ENCODE data around the gene SLCO3A1. TPM values are rescaled to one million over a fixed set of nuclear protein-coding genes. Genes with fewer than 3 reads are reported as not detected.

The SLCO3A1 gene
- total RNA-seq, 1 experiment from 2014 or later, result not detected

DNA sequence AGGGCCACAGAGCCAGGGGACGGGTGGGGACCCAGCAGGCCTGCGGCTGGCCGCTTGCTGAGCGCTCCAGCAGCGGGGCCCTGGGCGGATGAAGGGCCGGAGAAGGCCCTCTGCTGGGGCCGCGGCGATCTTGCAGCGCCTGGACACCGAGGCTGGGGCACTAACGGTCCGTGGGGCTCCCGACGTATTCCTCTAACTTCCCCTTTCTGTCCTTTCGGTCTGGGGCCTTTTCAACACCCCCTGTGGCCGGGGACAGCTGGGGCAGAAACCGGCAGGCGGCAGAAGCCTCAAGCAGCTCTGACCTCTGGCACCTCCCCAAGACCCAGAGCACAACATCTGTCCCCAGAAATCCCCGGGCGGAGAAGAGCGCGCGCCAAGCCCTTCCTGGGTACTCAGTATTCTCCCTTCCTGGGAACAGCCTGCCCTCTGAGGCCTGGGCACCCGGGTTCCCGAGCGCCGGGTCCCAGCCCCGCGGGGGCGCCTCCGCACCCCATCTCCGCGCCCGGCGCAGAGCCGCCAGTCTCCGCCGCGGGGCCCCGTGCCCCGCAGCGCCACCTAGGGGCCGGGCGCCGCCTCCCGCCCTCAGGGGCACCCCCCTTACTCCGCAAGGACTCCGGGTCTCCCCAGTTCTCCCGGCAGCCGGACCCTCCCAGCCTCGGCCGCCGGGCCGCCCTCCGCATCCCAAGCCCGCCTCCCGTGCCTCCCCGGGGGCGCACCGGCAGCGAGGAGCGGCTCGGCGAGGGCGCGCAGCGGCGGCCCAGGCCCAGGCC, 582 bp upstream of the SLCO3A1 start:
- H3K27me3 ChIP-seq (replicated peaks), result peaks cover 20% of the 10 kb centered on the region
- H3K4me3 ChIP-seq, result peak overlapping the region; percentile 48
- H3K36me3 ChIP-seq, result no peaks in the 10 kb centered on the region
- H3K27ac ChIP-seq, result no peak overlapping the region
- H3K4me1 ChIP-seq (replicated peaks), result peaks cover 18% of the 10 kb centered on the region
- H3K9me3 ChIP-seq (replicated peaks), result no peaks in the 10 kb centered on the region; the same call in 1 of the 2 replicates
- DNase-seq (ENCODE audit: low read depth in 1 of 2, low spot score in 2 of 2), result peak; percentile 55 to 61

DNA sequence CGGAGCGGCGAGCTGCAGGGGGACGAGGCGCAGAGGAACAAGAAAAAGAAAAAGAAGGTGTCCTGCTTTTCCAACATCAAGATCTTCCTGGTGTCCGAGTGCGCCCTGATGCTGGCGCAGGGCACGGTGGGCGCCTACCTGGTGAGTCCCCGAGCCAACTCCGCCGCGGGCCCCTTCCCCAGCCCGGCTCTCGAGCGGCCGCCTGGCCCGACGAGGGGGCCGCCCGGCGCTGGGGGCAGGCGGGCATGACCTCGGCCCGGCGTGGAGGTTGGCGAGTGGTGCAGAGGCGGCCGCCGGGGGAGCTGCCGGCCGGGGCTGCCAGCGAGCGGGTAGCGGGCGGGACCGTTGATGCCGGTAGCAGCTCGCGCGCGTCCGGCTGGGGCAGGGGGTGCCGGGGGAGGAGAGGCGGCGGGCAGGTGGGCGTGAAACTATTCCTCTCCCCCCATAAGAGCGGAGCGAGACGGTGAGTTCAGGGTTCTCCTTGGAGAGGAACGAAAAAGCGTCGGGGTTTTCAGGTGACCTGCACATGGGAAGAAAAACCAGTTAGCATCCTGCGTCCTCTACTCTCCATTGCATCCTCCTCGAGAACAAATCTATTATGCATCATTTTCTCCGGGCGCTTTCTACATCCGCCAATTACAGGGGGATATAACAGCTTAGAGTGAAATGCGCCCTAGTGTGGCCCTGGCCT, 585 bp downstream of the SLCO3A1 start:
- Histone ChIP-seq H3K27me3 (replicated peaks) (peaks cover 20% of the 10 kb centered on the region), H3K4me3 (peak overlapping the region; percentile 48), H3K36me3 (no peaks in the 10 kb centered on the region), H3K27ac (no peak overlapping the region), H3K4me1 (replicated peaks) (peaks cover 18% of the 10 kb centered on the region), H3K9me3 (replicated peaks) (no peaks in the 10 kb centered on the region; the same call in 1 of the 2 replicates)
- peak in 1 of 2 experiments; percentile 24 for DNase-seq (ENCODE audit: low read depth in 1 of 2, low spot score in 2 of 2)

DNA sequence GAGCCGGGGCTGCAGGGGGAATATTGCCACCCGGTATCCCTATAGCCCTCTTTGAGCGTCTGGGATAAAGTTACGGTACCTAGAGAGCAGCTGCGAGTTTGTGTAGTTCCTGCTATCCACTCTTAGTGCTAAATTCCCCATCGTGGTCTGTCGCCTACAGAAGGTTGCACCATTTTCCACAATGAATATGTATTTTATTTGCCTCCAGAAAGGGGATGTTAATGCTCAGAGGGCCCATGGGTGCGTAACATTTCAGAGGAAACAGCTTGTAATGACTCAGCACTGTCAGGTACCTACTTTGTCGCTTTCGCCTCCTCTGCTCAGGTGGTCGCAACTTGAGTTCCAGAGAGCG, 1.1 kb downstream of the SLCO3A1 start:
- peaks cover 18% of the 10 kb centered on the region for H3K4me1 ChIP-seq (replicated peaks)
- no peaks in the 10 kb centered on the region; the same call in 1 of the 2 replicates for H3K9me3 ChIP-seq (replicated peaks)
- no peak overlapping the region for H3K4me3 ChIP-seq
- peaks cover 20% of the 10 kb centered on the region for H3K27me3 ChIP-seq (replicated peaks)
- H3K36me3 ChIP-seq, result no peaks in the 10 kb centered on the region
- no peak for DNase-seq (ENCODE audit: low read depth in 1 of 2, low spot score in 2 of 2)
- H3K27ac ChIP-seq, result no peak overlapping the region

GRCh38 chr15:91855241-91855640, 1.7 kb downstream of the SLCO3A1 start:
- peaks cover 18% of the 10 kb centered on the region for H3K4me1 ChIP-seq (replicated peaks)
- no peaks in the 10 kb centered on the region; the same call in 1 of the 2 replicates for H3K9me3 ChIP-seq (replicated peaks)
- H3K36me3 ChIP-seq, result no peaks in the 10 kb centered on the region
- H3K27ac ChIP-seq, result no peak overlapping the region
- DNase-seq (ENCODE audit: low read depth in 1 of 2, low spot score in 2 of 2), result no peak
- no peak overlapping the region for H3K4me3 ChIP-seq
- H3K27me3 ChIP-seq (replicated peaks), result peaks cover 20% of the 10 kb centered on the region

GRCh38 chr15:91855684-91856489, 2.4 kb downstream of the SLCO3A1 start:
- H3K27ac ChIP-seq, result no peak overlapping the region
- H3K9me3 ChIP-seq (replicated peaks), result no peaks in the 10 kb centered on the region; the same call in 1 of the 2 replicates
- H3K27me3 ChIP-seq (replicated peaks), result peaks cover 20% of the 10 kb centered on the region
- no peaks in the 10 kb centered on the region for H3K36me3 ChIP-seq
- DNase-seq (ENCODE audit: low read depth in 1 of 2, low spot score in 2 of 2), result no peak
- H3K4me3 ChIP-seq, result no peak overlapping the region
- H3K4me1 ChIP-seq (replicated peaks), result peaks cover 18% of the 10 kb centered on the region

DNA sequence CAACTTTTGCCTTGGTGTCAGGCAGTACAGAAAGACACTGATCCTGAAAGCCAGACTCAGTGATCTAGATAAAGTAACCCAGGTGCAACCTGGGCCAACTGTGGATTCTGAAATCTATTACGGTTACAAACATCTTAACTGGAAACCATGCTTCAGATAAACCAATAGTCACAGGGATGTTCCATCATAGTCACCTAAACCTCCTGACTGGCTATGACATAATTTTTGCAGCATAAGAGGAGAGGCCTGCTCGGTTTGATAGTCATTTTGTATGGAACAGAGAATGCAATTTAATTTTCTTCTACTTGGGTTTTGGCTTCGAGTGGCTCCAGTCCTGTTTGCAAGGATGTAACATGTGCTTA, 3.7 kb downstream of the SLCO3A1 start:
- Histone ChIP-seq H3K4me3 (no peak overlapping the region), H3K9me3 (replicated peaks) (no peaks in the 10 kb centered on the region; the same call in 1 of the 2 replicates), H3K36me3 (no peaks in the 10 kb centered on the region), H3K4me1 (replicated peaks) (peaks cover 18% of the 10 kb centered on the region), H3K27ac (no peak overlapping the region), H3K27me3 (replicated peaks) (peaks cover 20% of the 10 kb centered on the region)
- DNase-seq (ENCODE audit: low read depth in 1 of 2, low spot score in 2 of 2), result no peak

- Histone ChIP-seq H3K9me3 (replicated peaks) (no peaks in the 10 kb centered on the region; the same call in 1 of the 2 replicates), H3K4me1 (replicated peaks) (peaks cover 13% of the 10 kb centered on the region), H3K27ac (no peak overlapping the region), H3K4me3 (no peak overlapping the region), H3K27me3 (replicated peaks) (peaks cover 20% of the 10 kb centered on the region), H3K36me3 (no peaks in the 10 kb centered on the region)
- DNase-seq (ENCODE audit: low read depth in 1 of 2, low spot score in 2 of 2), result no peak
These were observed 4.3 kb downstream of the SLCO3A1 start for GRCh38 chr15:91857772-91858171.

DNA sequence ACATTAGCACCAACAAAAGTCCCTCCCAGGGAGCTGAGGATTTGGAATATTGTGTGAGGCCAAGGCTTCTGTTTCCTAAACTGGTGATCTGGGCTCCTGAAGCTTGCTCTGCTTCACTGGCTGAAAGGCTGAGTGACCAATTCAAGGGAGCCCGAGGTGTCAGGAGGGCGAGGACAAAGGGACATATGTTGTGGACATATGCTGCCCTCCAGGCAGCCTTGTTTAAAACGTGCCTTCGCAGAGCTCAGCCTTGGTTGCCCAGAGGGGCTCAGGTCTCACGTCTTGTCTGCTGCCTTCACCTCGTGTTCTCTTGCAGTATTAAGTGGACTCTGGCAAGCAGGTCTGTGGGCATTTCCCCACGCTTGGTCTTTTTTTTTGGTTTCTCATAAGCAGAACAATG, 7.0 kb downstream of the SLCO3A1 start:
- H3K27me3 ChIP-seq (replicated peaks), result peaks cover 5% of the 10 kb centered on the region; the same call in 1 of the 2 replicates
- no peaks in the 10 kb centered on the region for H3K4me1 ChIP-seq (replicated peaks)
- no peaks in the 10 kb centered on the region for H3K36me3 ChIP-seq
- no peak overlapping the region for H3K4me3 ChIP-seq
- H3K9me3 ChIP-seq (replicated peaks), result no peaks in the 10 kb centered on the region
- DNase-seq (ENCODE audit: low read depth in 1 of 2, low spot score in 2 of 2), result no peak
- no peak overlapping the region for H3K27ac ChIP-seq

- Histone ChIP-seq H3K27ac (no peak overlapping the region), H3K4me3 (no peak overlapping the region), H3K27me3 (replicated peaks) (peaks cover 5% of the 10 kb centered on the region; the same call in 1 of the 2 replicates), H3K9me3 (replicated peaks) (no peaks in the 10 kb centered on the region), H3K36me3 (no peaks in the 10 kb centered on the region), H3K4me1 (replicated peaks) (no peaks in the 10 kb centered on the region)
- DNase-seq (ENCODE audit: low read depth in 1 of 2, low spot score in 2 of 2), result no peak
These were observed 7.7 kb downstream of the SLCO3A1 start for GRCh38 chr15:91861223-91861622.

GRCh38 chr15:91862891-91863504, 9.5 kb downstream of the SLCO3A1 start:
- H3K36me3 ChIP-seq, result no peaks in the 10 kb centered on the region
- no peak overlapping the region for H3K27ac ChIP-seq
- no peaks in the 10 kb centered on the region for H3K4me1 ChIP-seq (replicated peaks)
- H3K4me3 ChIP-seq, result no peak overlapping the region
- no peak for DNase-seq (ENCODE audit: low read depth in 1 of 2, low spot score in 2 of 2)
- H3K9me3 ChIP-seq (replicated peaks), result no peaks in the 10 kb centered on the region
- H3K27me3 ChIP-seq (replicated peaks), result no peaks in the 10 kb centered on the region; the same call in 1 of the 2 replicates

- Histone ChIP-seq H3K36me3 (no peaks in the 10 kb centered on the region), H3K27me3 (replicated peaks) (no peaks in the 10 kb centered on the region; the same call in 1 of the 2 replicates), H3K9me3 (replicated peaks) (no peaks in the 10 kb centered on the region), H3K27ac (no peak overlapping the region), H3K4me1 (replicated peaks) (no peaks in the 10 kb centered on the region), H3K4me3 (no peak overlapping the region)
- DNase-seq (ENCODE audit: low read depth in 1 of 2, low spot score in 2 of 2), result no peak
These were observed 10.2 kb downstream of the SLCO3A1 start for GRCh38 chr15:91863621-91864255.

- no peak overlapping the region for H3K4me3 ChIP-seq
These were observed 11.2 kb downstream of the SLCO3A1 start for GRCh38 chr15:91864664-91865063.

DNA sequence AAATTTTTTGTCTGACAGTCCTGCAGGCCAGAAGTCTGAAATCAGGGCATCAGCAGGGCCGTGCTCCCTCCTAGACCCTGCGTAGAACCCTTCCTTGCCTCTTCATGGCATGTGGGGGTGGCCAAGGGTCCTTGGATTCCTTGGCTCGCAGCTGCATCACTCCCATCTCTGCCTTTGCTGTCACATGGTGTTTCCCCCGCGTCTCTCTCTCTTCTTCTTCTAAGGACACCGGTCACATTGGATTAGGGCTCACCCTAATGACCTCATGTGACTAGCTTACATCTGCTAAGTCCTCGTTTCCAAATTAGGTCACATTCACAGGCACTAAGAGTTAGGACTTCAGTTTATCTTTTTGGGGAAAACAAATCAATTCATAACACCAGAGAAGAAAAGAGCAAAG, 12.0 kb downstream of the SLCO3A1 start:
- H3K4me1 ChIP-seq (replicated peaks), result no peaks in the 10 kb centered on the region
- no peak for DNase-seq (ENCODE audit: low read depth in 1 of 2, low spot score in 2 of 2)
- H3K27ac ChIP-seq, result no peak overlapping the region
- H3K4me3 ChIP-seq, result no peak overlapping the region
- no peaks in the 10 kb centered on the region for H3K36me3 ChIP-seq
- no peaks in the 10 kb centered on the region for H3K9me3 ChIP-seq (replicated peaks)
- H3K27me3 ChIP-seq (replicated peaks), result no peaks in the 10 kb centered on the region

More at GRCh38 chr15:91864664-91865063, 11.2 kb downstream of the SLCO3A1 start:
- no peak overlapping the region for H3K27ac ChIP-seq
- H3K9me3 ChIP-seq (replicated peaks), result no peaks in the 10 kb centered on the region
- DNase-seq (ENCODE audit: low read depth in 1 of 2, low spot score in 2 of 2), result no peak
- no peaks in the 10 kb centered on the region for H3K4me1 ChIP-seq (replicated peaks)
- no peaks in the 10 kb centered on the region for H3K27me3 ChIP-seq (replicated peaks)
- no peaks in the 10 kb centered on the region for H3K36me3 ChIP-seq
